ENCODE data around the gene PIF1.

- TF ChIP-seq SP1 (IDR thresholded peaks at IDR 0.05) = no peak
- no peak for TF ChIP-seq BHLHE40 (IDR thresholded peaks at IDR 0.05; ENCODE audit: borderline replicate concordance)
- no peak for TF ChIP-seq FOXA1 (IDR thresholded peaks at IDR 0.05)
- no peak for TF ChIP-seq ZNF384 (IDR thresholded peaks at IDR 0.05)
- TF ChIP-seq NFRKB (IDR thresholded peaks at IDR 0.05) = no peak
- TF ChIP-seq, protein P1, sequence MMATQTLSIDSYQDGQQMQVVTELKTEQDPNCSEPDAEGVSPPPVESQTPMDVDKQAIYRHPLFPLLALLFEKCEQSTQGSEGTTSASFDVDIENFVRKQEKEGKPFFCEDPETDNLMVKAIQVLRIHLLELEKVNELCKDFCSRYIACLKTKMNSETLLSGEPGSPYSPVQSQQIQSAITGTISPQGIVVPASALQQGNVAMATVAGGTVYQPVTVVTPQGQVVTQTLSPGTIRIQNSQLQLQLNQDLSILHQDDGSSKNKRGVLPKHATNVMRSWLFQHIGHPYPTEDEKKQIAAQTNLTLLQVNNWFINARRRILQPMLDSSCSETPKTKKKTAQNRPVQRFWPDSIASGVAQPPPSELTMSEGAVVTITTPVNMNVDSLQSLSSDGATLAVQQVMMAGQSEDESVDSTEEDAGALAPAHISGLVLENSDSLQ (IDR thresholded peaks at IDR 0.05) = no peak
- no peak for TF ChIP-seq SUZ12 (IDR thresholded peaks at IDR 0.05)
- no peak for TF ChIP-seq FOXM1 (IDR thresholded peaks at IDR 0.05; ENCODE audit: borderline replicate concordance)
- no peak for TF ChIP-seq ARNT (IDR thresholded peaks at IDR 0.05)
- no peak for TF ChIP-seq TARDBP (IDR thresholded peaks at IDR 0.05)
- no peak for TF ChIP-seq ELF4 (IDR thresholded peaks at IDR 0.05)
- TF ChIP-seq FOXK2 (IDR thresholded peaks at IDR 0.05) = no peak
- no peak for TF ChIP-seq HDGF (IDR thresholded peaks at IDR 0.05; ENCODE audit: borderline replicate concordance)
Observed at GRCh38 chr15:64844576-64845145, 19.2 kb upstream of the PIF1 start.
